Stimulated activated CD8-positive, alpha-beta memory T cell treated with anti-CD3 and anti-CD28 coated beads, Interleukin-7, amount 100 ng/mL, for 4 hours (primary cell): ENCODE results near the gene STUM.
"Not testable (repeated sequence)": the region's sequence is repeated elsewhere in the genome, so short reads cannot be mapped to it uniquely, and the experiment has no call there.

Source experiments
- DNase-seq, 2 donors: peaks; one replicate each; pipeline ENCODE4 v3.0.0-alpha.2; 2020; ENCODE audit warnings: low read depth in 2 of 2

STUM gene

DNA sequence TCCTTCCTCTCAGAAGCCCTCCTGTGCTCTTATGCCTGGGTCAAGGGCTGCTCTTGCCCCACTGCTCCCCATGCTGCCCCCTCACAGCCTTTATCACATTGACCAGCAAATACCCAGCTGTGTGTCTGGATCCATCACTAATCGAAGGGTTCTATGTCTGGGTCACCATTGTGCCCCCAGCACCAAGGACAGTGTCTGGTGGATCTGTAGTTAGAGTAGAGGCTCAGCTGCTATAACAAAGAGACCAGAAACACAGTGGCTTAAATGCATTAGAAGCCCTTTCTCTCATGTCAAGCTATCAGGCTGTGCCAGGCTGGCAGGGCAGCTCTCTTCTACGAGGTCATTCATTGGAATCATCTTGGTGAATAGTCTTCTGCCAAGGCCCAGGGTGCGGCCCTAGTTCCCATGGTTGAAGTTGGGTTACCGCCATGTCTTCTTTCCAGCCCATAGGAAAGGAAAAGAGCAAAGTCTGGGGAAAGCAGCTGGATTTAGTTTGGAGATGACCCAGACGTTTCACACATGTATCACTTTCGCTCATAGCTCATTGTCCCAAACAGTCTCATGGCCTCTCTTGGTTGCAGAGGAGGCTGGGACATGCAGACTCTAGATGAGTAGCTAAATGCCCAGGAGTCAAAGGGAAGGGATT is 32.2 kb downstream of the STUM start:
- no peak for DNase-seq

DNA sequence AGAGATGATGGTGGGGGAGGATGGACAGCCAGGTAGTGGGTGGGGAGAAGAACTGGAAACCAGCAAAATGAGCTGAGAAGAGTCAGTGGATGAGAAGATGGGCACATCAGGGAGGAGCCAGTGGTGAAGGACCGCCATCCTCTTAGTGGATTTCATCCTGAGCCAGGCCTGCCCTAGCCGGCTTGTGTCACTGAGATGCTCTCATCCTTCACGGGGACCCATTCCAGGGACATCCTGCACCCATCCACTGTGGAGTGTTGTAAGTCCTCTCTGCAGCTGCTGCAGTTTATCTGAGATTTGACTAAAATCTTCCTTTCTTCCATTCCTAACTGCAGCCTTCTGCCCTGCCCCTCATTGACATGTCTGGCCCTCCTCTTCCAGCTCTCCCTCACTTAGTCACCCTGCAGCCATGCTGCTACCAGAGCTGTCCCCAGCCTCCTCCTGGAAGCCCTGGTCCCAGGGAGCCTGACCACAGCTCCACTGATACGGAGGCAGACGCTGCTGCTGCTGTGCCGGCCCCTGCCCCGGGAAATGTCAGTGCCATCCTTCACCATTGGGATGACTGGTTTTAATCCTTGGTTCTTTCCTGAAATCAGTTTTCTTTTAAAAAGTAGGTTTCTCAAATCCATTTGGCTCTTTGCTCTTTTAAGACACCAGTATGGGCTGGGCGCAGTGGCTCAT is 33.2 kb downstream of the STUM start:
- DNase-seq: no peak

DNA sequence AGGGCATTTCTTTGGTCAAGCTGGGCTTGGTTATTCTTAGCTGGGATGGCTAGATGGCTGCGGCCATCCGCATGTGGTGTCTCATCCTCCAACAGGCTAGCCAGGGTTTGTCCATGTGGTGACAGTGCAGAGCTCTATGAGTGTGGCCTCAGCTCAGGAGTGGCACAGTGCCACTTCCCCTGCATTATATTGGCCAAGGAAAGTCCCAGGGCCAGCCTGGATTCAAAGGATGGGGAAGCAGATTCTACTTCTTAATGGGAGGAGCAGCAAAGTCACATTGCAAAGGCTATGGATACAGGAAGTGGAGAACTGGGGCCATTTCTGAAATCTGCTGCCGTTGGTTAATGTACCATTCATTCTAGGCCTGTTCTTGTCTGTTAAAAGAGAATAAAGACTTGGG is 34.4 kb downstream of the STUM start:
- no peak for DNase-seq

DNA sequence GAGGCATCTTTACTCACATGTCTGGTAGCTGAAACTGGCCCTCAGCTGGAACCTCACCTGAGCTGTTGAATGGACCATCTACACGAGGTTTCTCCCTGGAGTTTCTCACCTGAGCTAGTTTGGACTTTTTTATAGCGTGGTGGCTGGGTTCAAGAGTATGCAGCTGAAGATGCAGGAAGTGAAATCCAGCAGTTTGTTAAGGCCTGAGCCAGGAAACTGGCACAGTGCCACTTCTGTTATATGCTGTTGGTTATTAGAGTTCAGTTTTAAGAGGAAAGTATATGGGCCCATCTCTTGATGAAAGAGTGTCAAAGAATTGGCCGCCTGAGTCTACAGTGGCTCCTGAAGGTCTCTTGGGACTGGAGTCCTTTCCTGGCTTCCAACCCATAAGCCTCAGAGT is 35.6 kb downstream of the STUM start:
- DNase-seq: no peak

DNA sequence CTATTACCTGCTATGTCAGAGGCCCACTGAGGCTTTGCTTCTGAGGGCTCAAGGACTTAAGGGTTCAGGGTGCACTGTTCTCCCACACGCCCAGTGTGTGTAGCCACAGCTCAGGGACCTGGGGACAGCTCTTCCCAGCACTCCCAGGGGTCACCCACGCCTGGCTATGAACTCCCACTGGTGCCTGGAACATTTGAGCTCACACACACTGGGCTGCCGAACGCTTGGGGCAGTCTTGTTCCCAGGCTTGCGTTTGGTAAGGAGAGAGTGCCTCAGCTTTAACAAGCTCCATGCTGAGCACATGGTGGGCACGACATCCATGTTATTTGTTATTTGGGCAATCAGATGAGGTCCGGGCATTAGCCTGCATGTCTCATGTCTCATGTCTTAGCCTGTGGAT is 37.6 kb downstream of the STUM start:
- DNase-seq: no peak

DNA sequence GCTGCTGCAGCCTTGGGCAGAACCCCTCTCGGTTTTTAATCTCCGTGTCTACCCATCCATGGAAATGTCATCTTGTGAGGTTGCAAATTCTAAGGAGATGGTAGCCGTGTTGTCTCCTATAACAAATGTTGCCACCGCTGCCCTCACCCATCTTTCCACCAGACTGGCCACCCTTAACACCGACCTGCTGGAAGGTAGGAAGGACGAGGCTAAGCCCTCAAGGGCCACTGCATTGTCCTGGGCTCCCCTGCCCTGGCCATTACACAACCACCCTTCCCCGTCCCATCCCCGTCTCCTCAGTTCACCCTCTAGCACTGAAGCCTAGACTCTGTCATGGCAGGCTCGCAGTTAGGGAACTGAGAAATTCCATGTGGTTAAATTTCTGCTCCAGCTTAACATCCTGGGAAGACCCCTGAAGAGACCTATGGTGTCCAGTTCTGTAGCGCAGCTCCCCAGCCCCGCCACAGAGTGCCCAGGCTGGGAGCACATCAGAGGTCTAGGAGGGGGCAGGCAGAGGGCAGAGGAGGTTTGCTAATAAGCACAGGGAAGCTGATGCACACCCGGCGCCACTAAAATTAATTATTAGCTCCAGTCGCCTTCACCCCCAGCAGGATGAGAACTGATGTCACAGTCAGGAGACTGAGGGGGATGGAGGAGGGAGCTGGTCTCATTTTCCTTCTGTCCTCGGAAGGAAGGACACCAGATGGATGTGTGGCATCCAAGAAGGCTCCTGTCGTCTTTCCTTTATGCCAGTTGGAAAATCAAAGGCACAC is 38.3 kb downstream of the STUM start:
- DNase-seq: no peak

DNA sequence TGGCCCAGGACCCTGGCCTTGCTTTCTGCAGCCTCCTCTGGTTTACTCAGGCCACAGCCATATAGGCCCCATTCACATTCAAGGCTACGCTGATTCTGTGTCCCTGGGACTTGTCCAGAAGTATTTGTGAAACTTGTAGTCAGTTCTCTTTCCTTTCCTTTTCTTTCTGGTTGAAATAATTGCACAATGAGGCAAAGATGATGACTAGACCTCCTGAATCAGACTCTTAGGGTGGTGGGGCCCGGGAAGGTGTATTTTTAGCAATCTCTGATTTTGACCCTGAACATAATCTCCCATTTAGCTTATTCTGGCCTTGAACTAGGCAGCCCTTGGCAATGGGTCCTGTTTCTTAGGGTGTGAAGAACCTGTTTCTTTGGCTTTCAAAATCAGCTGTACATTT is 39.9 kb downstream of the STUM start:
- DNase-seq: no peak

DNA sequence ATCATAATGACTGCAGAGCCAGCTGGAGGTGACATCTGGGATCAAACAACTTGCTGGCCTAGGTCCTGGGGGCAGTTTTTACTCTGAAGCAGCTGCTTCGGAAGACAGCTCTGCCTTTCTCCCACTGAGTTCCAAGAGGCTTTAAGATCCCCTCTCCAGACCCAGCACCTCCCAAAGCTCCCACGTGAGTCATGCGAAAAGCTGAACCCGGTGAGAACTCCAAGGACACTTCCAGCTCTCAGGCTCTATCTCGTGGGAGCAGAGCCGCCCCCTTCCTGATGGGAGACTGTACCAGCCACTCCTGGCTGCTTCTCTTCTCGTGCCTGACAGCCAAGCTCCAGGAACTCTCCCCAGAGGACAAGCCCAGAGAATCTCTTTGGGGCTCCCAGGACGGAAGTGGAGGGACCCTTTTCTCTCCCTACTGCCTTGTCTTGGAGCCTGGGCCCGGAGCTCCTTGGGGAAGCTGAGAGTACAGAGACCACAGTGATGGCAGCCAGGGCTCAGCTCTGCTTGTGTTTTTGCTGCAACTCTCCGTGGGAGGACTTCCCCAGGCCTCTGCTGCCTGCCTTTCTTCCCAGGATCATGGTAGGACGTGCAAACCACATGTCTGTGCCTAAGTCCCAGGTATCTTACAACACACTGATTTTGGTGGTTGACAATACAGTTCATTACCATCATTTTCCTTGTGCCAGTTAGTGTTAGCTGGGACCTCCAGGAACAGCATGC is 40.6 kb downstream of the STUM start:
- no peak for DNase-seq

DNA sequence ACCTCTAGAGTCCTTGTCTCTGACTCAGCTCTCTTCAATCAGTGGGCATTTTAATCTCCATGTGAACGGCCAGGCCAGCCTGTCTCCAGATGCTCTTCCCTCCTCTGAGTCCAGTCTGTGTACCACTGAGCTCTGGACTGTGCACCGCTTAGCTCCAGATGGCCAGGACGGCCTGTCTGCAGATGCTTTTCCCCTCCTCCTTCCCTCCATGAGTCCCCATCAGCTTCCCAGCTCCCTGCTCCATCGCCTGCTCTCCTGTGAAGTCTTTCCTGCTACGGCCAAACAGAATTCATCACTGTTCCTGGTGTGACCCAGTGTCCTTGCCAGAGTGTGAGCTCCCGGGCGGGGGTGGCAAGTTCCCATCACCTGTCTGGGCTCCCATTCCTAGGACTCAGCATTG is 42.0 kb downstream of the STUM start:
- no peak for DNase-seq

DNA sequence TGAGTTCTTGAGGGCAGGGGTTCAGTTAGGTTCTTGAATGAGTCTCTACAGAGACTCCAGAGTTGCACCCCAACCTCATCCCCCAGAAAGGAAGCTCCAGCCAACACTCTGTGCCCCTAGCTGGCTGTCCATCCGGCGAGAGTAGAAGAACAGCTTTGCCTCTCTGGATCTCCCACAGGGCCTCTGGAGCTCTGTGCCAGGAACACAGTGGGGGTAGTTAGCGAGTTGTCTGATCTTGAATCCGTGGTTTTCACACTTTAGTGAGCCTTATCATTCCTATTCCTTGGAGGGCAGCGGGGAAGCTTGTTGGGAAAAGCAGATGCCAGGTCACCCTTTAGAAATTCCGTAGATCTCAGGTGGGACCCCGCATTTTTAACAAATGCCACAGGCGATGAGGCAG is 45.0 kb downstream of the STUM start:
- no peak for DNase-seq

DNA sequence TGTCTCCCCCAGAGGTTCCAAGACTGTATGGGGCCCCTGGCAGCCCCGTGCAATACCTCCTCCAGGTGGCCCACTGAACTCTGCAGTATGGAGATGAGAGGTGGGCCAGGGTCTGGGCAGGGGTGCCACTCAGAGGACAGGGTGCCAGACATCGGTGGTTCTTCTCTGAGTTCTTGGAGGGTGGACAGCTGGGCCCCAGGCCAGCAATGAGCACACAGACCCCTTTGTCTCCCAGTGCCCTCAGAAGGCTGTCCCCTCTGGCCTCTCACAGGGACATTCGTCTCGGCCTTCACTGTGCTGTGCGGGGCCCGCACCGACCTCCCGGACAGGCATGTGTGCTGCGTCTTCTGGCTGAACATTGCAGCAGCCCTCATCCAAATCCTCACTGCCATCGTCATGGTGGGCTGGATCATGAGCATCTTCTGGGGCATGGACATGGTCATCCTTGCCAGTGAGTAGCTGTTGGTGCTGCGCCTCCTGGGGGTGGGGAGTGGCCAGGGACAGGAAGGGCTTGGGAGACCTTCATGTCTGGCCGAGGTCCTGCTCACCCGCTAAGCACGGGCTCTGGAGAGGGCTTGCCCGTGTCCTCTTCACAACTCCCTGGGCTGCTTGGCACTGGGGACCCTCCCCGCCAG is 48.1 kb downstream of the STUM start:
- DNase-seq: no peak

DNA sequence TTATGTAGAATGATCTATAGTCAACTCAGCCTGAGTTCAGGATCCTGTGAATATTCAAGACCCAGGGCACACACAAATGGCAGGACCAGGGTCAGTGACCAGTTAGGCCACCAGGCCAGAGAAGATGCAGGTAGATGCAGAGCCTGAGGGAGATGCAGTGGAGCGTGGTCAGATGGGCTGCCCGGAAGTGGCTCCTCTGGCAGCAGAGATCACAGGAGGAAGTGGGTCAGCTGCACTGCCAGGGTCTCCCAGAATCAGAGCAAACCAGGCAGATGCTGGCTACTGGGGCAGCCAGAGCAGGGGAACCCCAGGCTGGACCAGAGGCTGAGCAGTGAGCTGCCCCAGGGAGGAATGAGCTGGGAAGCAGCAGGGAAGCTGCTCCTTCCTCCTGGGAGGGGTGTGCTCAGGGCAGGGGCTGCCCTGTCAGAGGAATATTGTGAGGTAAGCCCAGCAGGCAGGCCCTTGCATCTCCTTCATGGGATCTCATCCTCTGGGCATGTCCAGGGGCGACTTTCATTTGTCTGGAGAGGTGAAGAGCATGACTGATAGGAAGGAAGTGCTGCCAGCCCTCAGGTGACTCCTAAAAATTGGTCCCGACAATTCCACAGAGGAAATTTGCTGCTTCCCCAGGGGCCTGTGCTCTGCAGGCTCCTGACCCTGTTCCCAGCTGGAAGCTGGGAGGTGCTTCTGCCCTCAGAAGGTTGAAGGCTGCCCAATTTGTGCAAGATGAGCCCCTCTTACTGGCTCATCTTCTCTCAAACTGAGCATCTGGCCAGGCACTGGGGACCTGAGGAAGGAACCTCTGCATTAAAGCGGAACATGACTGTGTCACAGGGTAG is 49.3 kb downstream of the STUM start:
- DNase-seq: no peak

DNA sequence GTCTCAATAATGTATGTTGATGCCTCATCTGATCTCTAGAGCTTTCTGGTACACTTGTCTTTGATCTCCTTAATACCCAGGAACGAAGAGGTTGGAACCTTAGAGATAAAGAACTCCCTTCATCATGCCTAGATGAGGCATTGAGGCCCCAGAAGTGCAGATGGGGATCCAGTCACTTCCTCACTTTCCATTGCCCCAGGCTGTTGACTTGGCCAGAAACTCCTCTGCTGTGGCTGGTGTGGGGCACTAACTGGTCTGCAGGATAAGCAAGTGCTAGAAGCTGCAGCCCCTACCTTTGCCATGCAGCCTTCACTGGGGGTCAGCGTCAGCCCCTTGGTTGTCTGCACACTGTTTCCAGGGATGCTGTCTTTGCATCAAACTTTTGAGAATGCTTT is 49.9 kb downstream of the STUM start:
- DNase-seq: no peak

DNA sequence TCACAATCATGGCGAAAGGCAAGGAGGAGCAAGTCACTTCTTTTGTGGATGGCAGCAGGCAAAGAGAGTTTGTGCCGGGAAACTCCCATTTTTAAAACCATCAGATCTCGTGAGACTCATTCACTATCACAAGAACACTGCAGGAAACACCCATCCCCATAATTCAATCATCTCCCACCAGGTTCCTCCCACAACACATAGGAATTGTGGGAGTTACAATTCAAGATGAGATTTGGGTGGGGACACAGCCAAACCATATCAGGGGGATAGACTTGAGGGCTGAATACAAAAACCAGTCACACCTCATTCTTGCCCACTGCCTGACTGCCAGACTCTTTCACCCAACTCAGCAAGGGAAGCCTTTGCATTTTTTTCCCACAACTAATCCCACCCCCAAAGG is 50.4 kb downstream of the STUM start:
- DNase-seq: not testable (repeated sequence)

DNA sequence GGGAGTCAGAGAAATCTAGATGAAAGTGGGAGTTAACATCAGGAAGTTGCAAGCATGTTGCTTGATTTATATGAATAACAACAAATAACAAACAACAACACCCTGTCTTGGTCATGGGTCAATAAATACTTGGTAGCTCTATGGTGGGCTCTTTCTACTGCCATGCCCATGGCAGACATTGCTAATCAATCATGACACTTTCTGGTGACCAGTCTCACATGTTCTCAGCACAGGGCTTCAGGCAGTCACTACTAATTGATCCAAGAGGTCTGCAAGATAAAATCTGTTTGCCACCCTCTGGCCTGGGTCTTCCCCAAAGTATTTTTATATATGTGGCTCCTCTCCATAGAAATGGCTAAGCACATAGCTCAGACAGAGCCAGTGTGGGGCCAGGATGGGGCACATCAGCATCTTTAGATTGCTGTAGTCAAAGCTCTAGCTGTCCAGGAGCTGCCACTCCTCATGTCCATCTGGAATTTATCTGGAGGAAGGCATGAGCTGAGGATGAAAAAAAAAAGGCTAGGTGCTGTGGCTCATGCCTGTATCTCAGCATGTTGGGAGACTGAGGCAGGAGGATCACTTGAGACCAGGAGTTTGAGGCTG is 51.2 kb downstream of the STUM start:
- DNase-seq: no peak

DNA sequence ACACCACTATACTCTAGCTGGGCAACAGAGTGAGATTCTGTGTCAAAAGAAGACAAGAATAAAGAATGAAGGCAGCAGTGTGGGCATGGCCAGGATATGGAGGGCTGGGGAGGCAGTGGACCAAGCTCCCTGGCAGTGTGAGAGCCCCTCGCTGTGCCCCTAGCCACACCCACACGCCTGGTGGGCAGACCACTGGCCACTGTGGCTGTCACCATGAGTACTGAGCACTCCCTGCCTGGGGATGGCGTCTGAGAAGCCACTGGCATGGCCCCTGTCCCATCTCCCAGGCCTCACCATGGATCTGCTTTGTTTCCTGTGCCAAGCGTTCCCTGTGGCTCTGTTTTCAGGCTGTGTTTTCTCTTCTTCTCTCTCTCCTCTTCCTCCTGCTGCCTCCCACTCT is 51.7 kb downstream of the STUM start:
- DNase-seq: no peak

DNA sequence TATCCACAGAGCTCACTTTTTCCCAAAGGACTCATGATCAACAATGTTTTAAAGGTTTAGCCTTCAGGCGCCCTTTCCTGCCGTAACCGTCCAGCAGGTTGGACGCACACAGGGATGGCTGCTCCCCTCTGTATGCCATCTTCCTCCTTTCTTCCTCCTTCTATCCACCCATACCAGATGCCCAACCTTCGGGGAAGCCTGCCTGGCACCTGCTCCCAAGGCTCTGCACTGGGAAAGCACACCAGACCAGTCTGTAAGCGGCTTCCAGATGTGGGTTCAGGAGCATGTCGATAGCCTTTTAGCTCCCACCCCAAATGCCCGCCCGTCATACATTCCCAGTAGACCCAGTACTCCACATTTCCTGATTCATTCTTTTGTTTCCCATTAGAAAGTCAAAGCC is 52.9 kb downstream of the STUM start:
- DNase-seq: no peak

DNA sequence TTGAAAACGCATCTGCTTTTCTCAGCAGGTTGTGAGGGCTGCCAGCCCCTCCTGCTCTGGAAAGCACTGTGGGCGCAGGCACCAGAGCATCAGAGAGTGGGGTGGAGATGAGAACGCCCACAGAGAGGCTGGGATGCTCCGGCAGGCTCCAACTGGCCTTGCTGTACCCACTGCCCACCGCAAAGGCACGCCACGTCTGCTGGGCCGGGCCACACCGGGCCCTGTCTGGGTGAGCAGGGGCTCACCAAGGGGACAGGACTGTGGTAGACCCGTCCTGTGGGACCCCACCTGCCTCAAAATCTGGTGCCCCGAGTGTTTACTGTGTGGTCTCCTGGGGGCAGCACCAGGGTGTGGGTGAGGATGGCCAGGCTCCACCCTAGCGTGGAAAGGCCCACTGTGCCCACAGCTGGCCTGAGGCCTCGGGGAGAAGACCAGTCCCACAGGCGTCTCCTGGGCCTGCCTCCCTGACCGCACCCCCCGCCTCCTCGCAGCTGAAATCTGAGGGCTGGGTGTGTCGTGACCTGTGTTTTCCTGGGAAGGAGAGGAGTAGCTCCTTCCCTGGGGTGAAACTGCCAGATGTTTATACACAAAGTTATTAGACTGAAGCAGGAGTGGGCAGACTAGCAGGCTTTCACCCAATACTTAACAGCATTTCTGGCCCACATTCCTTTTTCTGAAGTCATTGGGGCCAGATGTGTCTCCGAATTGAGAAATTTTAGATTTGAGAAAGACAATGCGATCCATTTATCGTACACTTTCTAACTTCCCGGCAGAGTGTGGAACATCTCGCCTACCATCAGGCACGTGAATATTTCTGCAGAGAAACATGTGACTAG is 53.8 kb downstream of the STUM start:
- no peak for DNase-seq

DNA sequence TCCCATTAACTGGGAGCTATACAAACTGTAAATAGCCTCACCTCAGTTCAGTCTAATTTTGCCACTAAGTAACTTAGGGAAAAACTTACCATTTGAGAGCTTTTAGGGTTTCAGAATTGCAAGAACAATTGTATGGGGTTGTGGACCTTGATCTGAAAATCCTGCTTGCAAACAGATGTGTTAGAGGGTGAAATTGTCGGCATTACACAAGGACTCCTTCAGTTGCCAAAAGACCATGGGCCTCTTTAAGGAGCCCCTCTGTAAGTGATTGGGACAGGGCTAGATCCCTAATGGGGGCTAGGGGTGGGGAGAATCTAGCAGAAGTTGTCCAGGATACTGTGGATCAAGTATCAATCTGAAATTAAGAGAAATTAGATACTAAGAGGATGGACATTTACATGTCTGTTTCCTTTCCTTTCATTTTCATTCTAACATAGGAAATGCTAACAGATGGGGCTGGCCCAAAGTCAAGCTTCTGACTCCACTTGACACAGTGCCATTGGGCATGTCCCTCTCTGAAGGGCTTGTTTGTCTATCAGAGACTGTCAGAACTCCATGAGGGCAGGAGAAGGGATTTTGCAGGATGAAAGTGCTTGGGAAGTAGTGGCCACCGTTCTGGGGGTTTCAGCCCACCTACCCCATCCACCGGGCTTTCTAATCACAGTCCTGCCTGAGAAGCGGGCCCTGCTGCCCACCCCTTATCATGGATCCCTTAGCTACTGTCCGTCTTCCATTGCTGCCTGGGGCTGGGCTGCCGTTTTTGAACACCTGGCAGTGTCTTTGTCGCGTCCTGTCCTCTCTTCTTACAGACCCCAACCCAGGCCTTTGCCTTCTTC is 54.7 kb downstream of the STUM start:
- no peak for DNase-seq
